IMR-90 (cell line): ENCODE data around the gene OR51B2. TPM values are rescaled to one million over a fixed set of nuclear protein-coding genes. Genes with fewer than 3 reads are reported as not detected.

Experiments
- ATAC-seq: fragments of 200-7000 bp; cut with Tn5 transposase; 2 replicates; pipeline ENCODE4 v1.9.1; 2020; ENCODE audit warnings: low read depth, mild to moderate bottlenecking, moderate library complexity
- BruUV-seq: library from RNA; stranded (reverse); fragments of 400-500 nt; replicated peaks from 2 replicates; lab custom pipeline; 2021; lab: Mats Ljungman, UMichigan
- CTCF ChIA-PET: fragments of 300-600 bp; formaldehyde crosslinking; extraction: SDS; loops from one replicate; lab custom pipeline; 2021; ENCODE audit warnings: antibody characterized with exemption; lab: Yijun Ruan, JAX
- POLR2A ChIA-PET: fragments of 300-600 bp; sonication (Branson Sonifier 250); formaldehyde crosslinking; loops from one replicate; lab custom pipeline; 2022; ENCODE audit warnings: antibody characterized with exemption; ENCODE audit not compliant: unreplicated experiment; lab: Charles Lee
- DNase-seq: peaks from one replicate; pipeline ENCODE4 v3.0.0; 2013
- H2AFZ ChIP-seq: replicated peaks from 2 replicates; pipeline ENCODE3; 2013; ENCODE audit warnings: low read length, mild to moderate bottlenecking; ENCODE audit not compliant: poor library complexity
- H2AK5ac ChIP-seq: 2 replicates; pipeline ENCODE4 v1.6.1; 2013; ENCODE audit warnings: low read depth, low read length, inconsistent platforms
- H2AK9ac ChIP-seq: replicated peaks from 2 replicates; pipeline ENCODE3; 2013; ENCODE audit warnings: mild to moderate bottlenecking, low read depth, low read length, moderate library complexity; ENCODE audit not compliant: poor library complexity
- H2BK120ac ChIP-seq: 2 replicates; pipeline ENCODE4 v1.6.1; 2013; ENCODE audit warnings: low read depth, low read length, inconsistent platforms
- H2BK15ac ChIP-seq: 3 replicates; pipeline ENCODE4 v1.6.1; 2013; ENCODE audit warnings: low read depth, low read length, inconsistent platforms
- H2BK20ac ChIP-seq: 2 replicates; pipeline ENCODE4 v1.6.1; 2013; ENCODE audit warnings: low read depth, mild to moderate bottlenecking, inconsistent platforms, low read length, moderate library complexity
- H2BK5ac ChIP-seq: 2 replicates; pipeline ENCODE4 v1.6.1; 2013; ENCODE audit warnings: mild to moderate bottlenecking, low read depth, low read length, inconsistent platforms; ENCODE audit not compliant: poor library complexity, severe bottlenecking
- H3K14ac ChIP-seq: replicated peaks from 2 replicates; pipeline ENCODE4 v1.6.1; 2013; ENCODE audit warnings: low read depth, low read length, inconsistent platforms
- H3K18ac ChIP-seq: 2 replicates; pipeline ENCODE4 v1.6.1; 2013; ENCODE audit warnings: low read depth, low read length, control low read depth
- H3K23ac ChIP-seq: 2 replicates; pipeline ENCODE4 v1.6.1; 2013; ENCODE audit warnings: low read depth, low read length, inconsistent platforms
- H3K27ac ChIP-seq: 2 replicates; pipeline ENCODE4 v1.5.1; 2013; ENCODE audit warnings: mild to moderate bottlenecking, control low read depth, low read length; ENCODE audit not compliant: insufficient read depth
- H3K27me3 ChIP-seq: 2 replicates; pipeline ENCODE4 v1.6.1; 2013; ENCODE audit warnings: low read length; ENCODE audit not compliant: control insufficient read depth, insufficient read depth
- H3K36me3 ChIP-seq: 2 replicates; pipeline ENCODE4 v1.6.1; 2013; ENCODE audit warnings: low read length, mixed read lengths; ENCODE audit not compliant: control insufficient read depth, insufficient read depth
- H3K4ac ChIP-seq: 2 replicates; pipeline ENCODE4 v1.6.1; 2013; ENCODE audit warnings: low read depth, low read length, inconsistent platforms
- H3K4me1 ChIP-seq: 2 replicates; pipeline ENCODE4 v1.6.1; 2013; ENCODE audit warnings: low read length, mixed read lengths; ENCODE audit not compliant: control insufficient read depth, insufficient read depth
- H3K4me2 ChIP-seq: 2 replicates; pipeline ENCODE4 v1.6.1; 2013; ENCODE audit warnings: low read depth, mild to moderate bottlenecking, control low read depth, low read length, moderate library complexity
- H3K4me3 ChIP-seq: 2 replicates; pipeline ENCODE4 v1.5.1; 2013; ENCODE audit warnings: low read depth, mild to moderate bottlenecking, control low read depth, low read length, moderate library complexity; ENCODE audit not compliant: insufficient read depth
- H3K56ac ChIP-seq: 2 replicates; pipeline ENCODE4 v1.6.1; 2013; ENCODE audit warnings: low read length, inconsistent platforms; ENCODE audit not compliant: insufficient read depth; ENCODE audit errors: extremely low read depth
- H3K79me1 ChIP-seq, 2 experiments: 2 replicates each; pipeline ENCODE4 v1.6.1; 2013; ENCODE audit warnings: low read length in 2 of 2, inconsistent platforms in 1 of 2, low read depth in 1 of 2
- H3K9ac ChIP-seq: 2 replicates; pipeline ENCODE4 v1.6.1; 2013; ENCODE audit warnings: low read depth, low read length, control low read depth
- H3K9me1 ChIP-seq: 2 replicates; pipeline ENCODE4 v1.6.1; 2013; ENCODE audit warnings: low read length, inconsistent platforms; ENCODE audit not compliant: insufficient read depth
- H3K9me3 ChIP-seq: 2 replicates; pipeline ENCODE4 v1.6.1; 2013; ENCODE audit warnings: low read length; ENCODE audit not compliant: control insufficient read depth, insufficient read depth
- H4K20me1 ChIP-seq: 2 replicates; pipeline ENCODE4 v1.6.1; 2013; ENCODE audit warnings: low read length, inconsistent platforms; ENCODE audit not compliant: insufficient read depth
- H4K5ac ChIP-seq: 2 replicates; pipeline ENCODE4 v1.6.1; 2013; ENCODE audit warnings: mild to moderate bottlenecking, low read depth, low read length, control low read depth
- H4K8ac ChIP-seq, 2 experiments: 2 replicates each; pipeline ENCODE4 v1.6.1; 2013; ENCODE audit warnings: low read depth in 2 of 2, low read length in 2 of 2, control low read depth in 1 of 2, inconsistent platforms in 1 of 2
- H4K91ac ChIP-seq: 2 replicates; pipeline ENCODE4 v1.6.1; 2013; ENCODE audit warnings: low read depth, low read length, inconsistent platforms; ENCODE audit not compliant: insufficient read depth
- BHLHE40 ChIP-seq: fragments of 150-350 bp; IDR thresholded peaks from 2 replicates; pipeline ENCODE4 v1.6.1; 2016; ENCODE audit warnings: mild to moderate bottlenecking, low read depth, low read length
- CEBPB ChIP-seq: IDR thresholded peaks from 2 replicates; pipeline ENCODE4 v1.6.1; 2012; ENCODE audit warnings: low read depth, low read length, improper control_type of control experiment
- FOS ChIP-seq: fragments of 150-350 bp; IDR thresholded peaks from 2 replicates; pipeline ENCODE4 v1.6.1; 2016; ENCODE audit warnings: low read depth, low read length
- MAFK ChIP-seq: IDR thresholded peaks from 2 replicates; pipeline ENCODE4 v1.6.1; 2012; ENCODE audit warnings: low read depth, low read length, improper control_type of control experiment
- MAZ ChIP-seq: IDR thresholded peaks from 2 replicates; pipeline ENCODE4 v1.6.1; 2012; ENCODE audit warnings: low read depth, mild to moderate bottlenecking, low read length, improper control_type of control experiment, moderate library complexity, borderline replicate concordance
- MXI1 ChIP-seq: IDR thresholded peaks from 2 replicates; pipeline ENCODE4 v1.6.1; 2012; ENCODE audit warnings: low read depth, mild to moderate bottlenecking, low read length, moderate library complexity, borderline replicate concordance
- NFE2L2 ChIP-seq: fragments of 150-350 bp; IDR thresholded peaks from 2 replicates; pipeline ENCODE4 v1.6.1; 2016; ENCODE audit warnings: low read depth, mild to moderate bottlenecking, low read length
- POLR2A ChIP-seq: IDR thresholded peaks from 2 replicates; pipeline ENCODE4 v1.6.1; 2012; ENCODE audit warnings: mild to moderate bottlenecking, low read depth, low read length
- RAD21 ChIP-seq: IDR thresholded peaks from 2 replicates; pipeline ENCODE4 v1.6.1; 2012; ENCODE audit warnings: low read length, improper control_type of control experiment
- RCOR1 ChIP-seq: IDR thresholded peaks from 2 replicates; pipeline ENCODE4 v1.6.1; 2012; ENCODE audit warnings: mild to moderate bottlenecking, low read length, improper control_type of control experiment; ENCODE audit not compliant: insufficient replicate concordance
- RFX5 ChIP-seq: IDR thresholded peaks from 2 replicates; pipeline ENCODE4 v1.8.0; 2012; ENCODE audit warnings: low read depth, mild to moderate bottlenecking, low read length, moderate library complexity
- SMC3 ChIP-seq: fragments of 150-350 bp; IDR thresholded peaks from 2 replicates; pipeline ENCODE4 v1.6.1; 2016; ENCODE audit warnings: low read depth, mild to moderate bottlenecking, antibody characterized with exemption, low read length, moderate library complexity
- WGBS, 2 experiments: methylation state at CpG; one replicate each; pipeline versions ENCODE4 v1.1.5 to v1.1.7; 2013; ENCODE audit warnings: missing lambda C conversion rate in 2 of 2; ENCODE audit not compliant: insufficient read length in 1 of 2; ENCODE audit errors: extremely low coverage in 2 of 2; 5-methylcytosine and 5-hydroxymethylcytosine counted together
- dilution Hi-C: fragments of 300-500 bp; cut with HindIII; formaldehyde crosslinking; loops from one replicate; pipeline ENCODE4 v1.14.3; 2018; ENCODE audit warnings: low sequenced_read_pairs; ENCODE audit not compliant: unreplicated experiment
- in situ Hi-C: fragments of 300-500 bp; cut with MboI; formaldehyde crosslinking; loops from 3 replicates; pipeline ENCODE4 v1.14.3; 2019; ENCODE audit warnings: low sequenced_read_pairs, inconsistent platforms, mixed read lengths
- intact Hi-C: fragments of 100-400 bp; cut with micrococcal nuclease; formaldehyde crosslinking; loops from 2 replicates; pipeline ENCODE4 v1.10.0; 2022
- polyA plus RNA-seq, 3 experiments: library from polyadenylated mRNA; depleted of rRNA; stranded (reverse); fragments of >200 nt; gene quantifications; 2 replicates each; pipeline ENCODE4 v1.2.3, GENCODE V29; 2012; ENCODE audit warnings: low replicate concordance in 1 of 3
- total RNA-seq: library from RNA; depleted of rRNA; stranded (reverse); fragments of >200 nt; gene quantifications from 2 replicates; pipeline ENCODE4 v1.2.3, GENCODE V29; 2012
- TF ChIP-seq, protein P1 (sequence below): fragments of 150-350 bp; IDR thresholded peaks from 2 replicates; pipeline ENCODE4 v1.6.1; 2016; ENCODE audit warnings: low read depth, mild to moderate bottlenecking, low read length, moderate library complexity, borderline replicate concordance
- TF ChIP-seq, protein P2 (sequence below): fragments of 150-350 bp; IDR thresholded peaks from 2 replicates; pipeline ENCODE4 v1.6.1; 2017; ENCODE audit warnings: mild to moderate bottlenecking, antibody characterized with exemption, low read length, low read depth
- TF ChIP-seq, protein P3 (sequence below): conservative IDR thresholded peaks from 2 replicates; pipeline ENCODE4 v1.5.1; 2012; ENCODE audit warnings: mild to moderate bottlenecking, low read depth, low read length, improper control_type of control experiment

Gene OR51B2
- total and polyA plus RNA-seq, 2 of the 4 experiments (the other 2 are of a cell fraction), result not detected

DNA sequence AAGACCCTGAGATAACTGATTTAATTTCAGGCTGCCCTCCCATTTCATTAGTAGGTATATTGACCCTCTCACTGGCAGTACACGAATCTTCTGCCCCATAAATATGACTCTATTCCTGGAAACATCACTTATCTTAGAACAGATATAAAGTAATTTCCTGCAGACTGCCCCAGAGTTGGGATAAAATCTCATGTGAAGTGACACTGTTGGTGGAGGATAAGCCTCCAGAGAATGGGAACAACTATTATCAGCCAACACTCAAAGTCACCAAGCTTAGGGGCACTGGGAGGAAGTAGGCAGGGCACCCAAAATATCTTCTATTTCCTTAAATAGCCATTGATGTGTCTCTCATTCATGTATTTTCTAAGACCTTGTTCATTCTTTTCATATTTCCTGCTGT is 11.1 kb upstream of the OR51B2 start:
- Histone ChIP-seq H3K18ac (peak overlapping the region; percentile 99), H3K23ac (peak overlapping the region; percentile 92), H3K9me1 (peaks cover 5% of the 10 kb centered on the region; the same call in 1 of the 2 replicates), H3K27ac (peak overlapping the region; percentile 79; the same call in 1 of the 2 replicates), H2BK120ac (peak overlapping the region; percentile 97), H3K79me1 (no peaks in the 10 kb centered on the region), H3K4me1 (peaks cover 14% of the 10 kb centered on the region), H4K91ac (peak overlapping the region; percentile 97), H3K4ac (peak overlapping the region; percentile 93), H2AK9ac (no peak overlapping the region), H3K9me3 (peaks cover 5% of the 10 kb centered on the region; the same call in 1 of the 2 replicates), H3K9ac (no peak overlapping the region; the same call in 1 of the 2 replicates), H2BK15ac (peak overlapping the region; percentile 84; the same call in 2 of the 3 replicates), H3K27me3 (no peaks in the 10 kb centered on the region), H3K14ac (peak overlapping the region; percentile 74), H2AFZ (no peak overlapping the region), H4K20me1 (no peaks in the 10 kb centered on the region), H3K4me3 (no peak overlapping the region), H3K56ac (peak overlapping the region; percentile 47; the same call in 1 of the 2 replicates), H3K4me2 (no peak overlapping the region), H2AK5ac (peak overlapping the region; percentile 83), H2BK20ac (peak overlapping the region; percentile 99), H4K5ac (peak overlapping the region; percentile 95), H4K8ac (peak overlapping the region; percentile 95 to 98), H3K36me3 (no peaks in the 10 kb centered on the region), H2BK5ac (peak overlapping the region; percentile 95)
- dilution Hi-C loops, result no loop called here
- TF ChIP-seq RFX5, result no peak
- no peak for TF ChIP-seq NFE2L2
- TF ChIP-seq MXI1, result no peak
- TF ChIP-seq MAZ, result no peak
- TF ChIP-seq MAFK, result no peak
- TF ChIP-seq FOS, result no peak
- TF ChIP-seq RCOR1, result no peak
- no peak for TF ChIP-seq BHLHE40
- TF ChIP-seq, protein P1, sequence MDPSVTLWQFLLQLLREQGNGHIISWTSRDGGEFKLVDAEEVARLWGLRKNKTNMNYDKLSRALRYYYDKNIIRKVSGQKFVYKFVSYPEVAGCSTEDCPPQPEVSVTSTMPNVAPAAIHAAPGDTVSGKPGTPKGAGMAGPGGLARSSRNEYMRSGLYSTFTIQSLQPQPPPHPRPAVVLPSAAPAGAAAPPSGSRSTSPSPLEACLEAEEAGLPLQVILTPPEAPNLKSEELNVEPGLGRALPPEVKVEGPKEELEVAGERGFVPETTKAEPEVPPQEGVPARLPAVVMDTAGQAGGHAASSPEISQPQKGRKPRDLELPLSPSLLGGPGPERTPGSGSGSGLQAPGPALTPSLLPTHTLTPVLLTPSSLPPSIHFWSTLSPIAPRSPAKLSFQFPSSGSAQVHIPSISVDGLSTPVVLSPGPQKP, result no peak
- TF ChIP-seq CEBPB, result no peak
- TF ChIP-seq, protein P2, sequence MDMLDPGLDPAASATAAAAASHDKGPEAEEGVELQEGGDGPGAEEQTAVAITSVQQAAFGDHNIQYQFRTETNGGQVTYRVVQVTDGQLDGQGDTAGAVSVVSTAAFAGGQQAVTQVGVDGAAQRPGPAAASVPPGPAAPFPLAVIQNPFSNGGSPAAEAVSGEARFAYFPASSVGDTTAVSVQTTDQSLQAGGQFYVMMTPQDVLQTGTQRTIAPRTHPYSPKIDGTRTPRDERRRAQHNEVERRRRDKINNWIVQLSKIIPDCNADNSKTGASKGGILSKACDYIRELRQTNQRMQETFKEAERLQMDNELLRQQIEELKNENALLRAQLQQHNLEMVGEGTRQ, result no peak
- TF ChIP-seq, protein P3, sequence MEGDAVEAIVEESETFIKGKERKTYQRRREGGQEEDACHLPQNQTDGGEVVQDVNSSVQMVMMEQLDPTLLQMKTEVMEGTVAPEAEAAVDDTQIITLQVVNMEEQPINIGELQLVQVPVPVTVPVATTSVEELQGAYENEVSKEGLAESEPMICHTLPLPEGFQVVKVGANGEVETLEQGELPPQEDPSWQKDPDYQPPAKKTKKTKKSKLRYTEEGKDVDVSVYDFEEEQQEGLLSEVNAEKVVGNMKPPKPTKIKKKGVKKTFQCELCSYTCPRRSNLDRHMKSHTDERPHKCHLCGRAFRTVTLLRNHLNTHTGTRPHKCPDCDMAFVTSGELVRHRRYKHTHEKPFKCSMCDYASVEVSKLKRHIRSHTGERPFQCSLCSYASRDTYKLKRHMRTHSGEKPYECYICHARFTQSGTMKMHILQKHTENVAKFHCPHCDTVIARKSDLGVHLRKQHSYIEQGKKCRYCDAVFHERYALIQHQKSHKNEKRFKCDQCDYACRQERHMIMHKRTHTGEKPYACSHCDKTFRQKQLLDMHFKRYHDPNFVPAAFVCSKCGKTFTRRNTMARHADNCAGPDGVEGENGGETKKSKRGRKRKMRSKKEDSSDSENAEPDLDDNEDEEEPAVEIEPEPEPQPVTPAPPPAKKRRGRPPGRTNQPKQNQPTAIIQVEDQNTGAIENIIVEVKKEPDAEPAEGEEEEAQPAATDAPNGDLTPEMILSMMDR, result no peak
- TF ChIP-seq POLR2A, result no peak
- no peak for TF ChIP-seq RAD21
- no peak for TF ChIP-seq SMC3
- WGBS, 2 experiments, result no CpG with 5 or more reads among the region's 1 CpG
- in situ Hi-C loops, result no loop called here
- DNase-seq (no peak), ATAC-seq (no peak)
- POLR2A ChIA-PET, result no interaction called here
- BruUV-seq, result no TSS peak
- CTCF ChIA-PET, result interaction anchor here (0.6 to 1.1 kb wide), 2 partner anchors 8 to 14 kb away, joined by 3 read pairs; no protein-coding TSS in a partner anchor
- intact Hi-C loops, result no loop called here
